HG02678 (cell line): ENCODE measurements around the gene TAPBPL.
A peak's percentile ranks its signal among the peaks of the same experiment; 100 is the strongest.
"Not testable (repeated sequence)": the region's sequence is repeated elsewhere in the genome, so short reads cannot be mapped to it uniquely, and the experiment has no call there.

Experiments
- ATAC-seq: cut with Tn5 transposase; IDR thresholded peaks from one replicate; pipeline ENCODE4 v1.9.1; 2021; ENCODE audit warnings: mild to moderate bottlenecking, moderate library complexity; ENCODE audit not compliant: unreplicated experiment

TAPBPL gene

GRCh38 chr12:6462234-6462995 lies 10.6 kb downstream of the TAPBPL start:
- no peak for ATAC-seq

- ATAC-seq, result no peak
Measured at GRCh38 chr12:6463216-6463615, 11.4 kb downstream of the TAPBPL start.

- ATAC-seq, result no peak
Measured at GRCh38 chr12:6463858-6464257, 12.0 kb downstream of the TAPBPL start.

- no peak for ATAC-seq
Measured at GRCh38 chr12:6464531-6464930, 12.7 kb downstream of the TAPBPL start.

GRCh38 chr12:6465467-6466183 lies 13.8 kb downstream of the TAPBPL start:
- ATAC-seq, result no peak

GRCh38 chr12:6466184-6466573 lies 14.3 kb downstream of the TAPBPL start:
- no peak for ATAC-seq

- ATAC-seq, result not testable (repeated sequence)
Measured at GRCh38 chr12:6466751-6467150, 14.9 kb downstream of the TAPBPL start.

GRCh38 chr12:6467571-6468282 lies 15.9 kb downstream of the TAPBPL start:
- ATAC-seq, result not testable (repeated sequence)

GRCh38 chr12:6468283-6468575 lies 16.4 kb downstream of the TAPBPL start:
- ATAC-seq, result no peak

- no peak for ATAC-seq
Measured at GRCh38 chr12:6469092-6469491, 17.2 kb downstream of the TAPBPL start.

- ATAC-seq, result no peak
Measured at GRCh38 chr12:6469609-6470374, 17.9 kb downstream of the TAPBPL start.

- peak; percentile 89 for ATAC-seq
Measured at GRCh38 chr12:6470375-6471163, 18.7 kb downstream of the TAPBPL start, which contains the start of gene VAMP1. Gene VAMP1 (minus strand): TSS chr12:6470677. CDS start chr12:6470531, 146 bp downstream.

- ATAC-seq, result no peak
Measured at GRCh38 chr12:6471989-6472360, 20.1 kb downstream of the TAPBPL start.

- ATAC-seq, result no peak
Measured at GRCh38 chr12:6472491-6472890, 20.6 kb downstream of the TAPBPL start.

GRCh38 chr12:6475233-6475975 lies 23.6 kb downstream of the TAPBPL start:
- not testable (repeated sequence) for ATAC-seq

GRCh38 chr12:6476489-6476888 lies 24.6 kb downstream of the TAPBPL start:
- ATAC-seq, result no peak

- ATAC-seq, result not testable (repeated sequence)
Measured at GRCh38 chr12:6477601-6478377, 25.9 kb downstream of the TAPBPL start.

- no peak for ATAC-seq
Measured at GRCh38 chr12:6478416-6478815, 26.6 kb downstream of the TAPBPL start.

- no peak for ATAC-seq
Measured at GRCh38 chr12:6488240-6488639, 36.4 kb downstream of the TAPBPL start.
